SK-N-SH (cell line): ENCODE data around the gene AREL1.
"Not testable (repeated sequence)": the region's sequence is repeated elsewhere in the genome, so short reads cannot be mapped to it uniquely, and the experiment has no call there.

Experiments
- CTCF ChIP-seq: fragments of 200-600 bp; sonication (generic); IDR thresholded peaks from 2 replicates; pipeline ENCODE4 v1.6.1; 2017; ENCODE audit warnings: antibody characterized with exemption, mild to moderate bottlenecking, moderate library complexity
- EP300 ChIP-seq, 2 experiments: IDR thresholded peaks; 2 replicates each; pipeline versions ENCODE4 v1.4.0 to v1.6.1; 2012; ENCODE audit warnings: borderline replicate concordance in 1 of 2, low read depth in 1 of 2, low read length in 1 of 2
- GATA2 ChIP-seq: sonication (generic); formaldehyde crosslinking; IDR thresholded peaks from 2 replicates; pipeline ENCODE4 v1.5.0; 2020; ENCODE audit warnings: mild to moderate bottlenecking, missing genetic modification reagents
- MAX ChIP-seq: IDR thresholded peaks from 2 replicates; pipeline ENCODE4 v1.4.0; 2012; ENCODE audit warnings: low read depth
- POLR2AphosphoS5 ChIP-seq: IDR thresholded peaks from 2 replicates; pipeline ENCODE4 v1.6.1; 2012; ENCODE audit warnings: low read depth, low read length
- RAD21 ChIP-seq: IDR thresholded peaks from 2 replicates; pipeline ENCODE4 v1.6.1; 2012; ENCODE audit warnings: mild to moderate bottlenecking, low read length
- REST ChIP-seq: IDR thresholded peaks from 2 replicates; pipeline ENCODE4 v1.6.1; 2012; ENCODE audit warnings: mild to moderate bottlenecking, low read depth, low read length, moderate library complexity
- RFX5 ChIP-seq: IDR thresholded peaks from 2 replicates; pipeline ENCODE4 v1.6.1; 2012; ENCODE audit warnings: mild to moderate bottlenecking, improper control_type of control experiment, low read length
- USF2 ChIP-seq: fragments of 150-350 bp; IDR thresholded peaks from 2 replicates; pipeline ENCODE4 v1.6.1; 2017; ENCODE audit warnings: antibody characterized with exemption, low read length, low read depth, borderline replicate concordance

DNA sequence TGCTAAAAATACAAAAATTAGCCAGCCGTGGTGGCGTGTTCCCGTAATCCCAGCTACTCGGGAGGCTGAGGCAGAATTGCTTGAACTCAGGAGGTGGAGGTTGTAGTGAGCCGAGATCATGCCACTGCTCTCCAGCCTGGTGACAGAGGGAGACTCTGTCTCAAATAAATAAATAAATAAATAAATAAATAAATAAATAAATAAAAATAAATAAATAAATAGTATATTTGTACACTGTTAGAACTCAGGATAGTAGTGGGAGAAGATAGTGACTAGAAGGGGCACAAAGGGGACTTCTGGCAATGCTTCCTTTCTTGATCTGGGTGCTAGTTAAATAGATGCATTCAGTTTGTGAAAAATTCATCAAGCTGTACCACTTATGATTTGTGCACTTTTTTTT is 45.6 kb upstream of the AREL1 start:
- TF ChIP-seq RFX5; CTCF; POLR2AphosphoS5; MAX; GATA2 (CRISPR knock-in tag); RAD21; EP300 (IDR thresholded peaks at IDR 0.05; ENCODE audit: borderline replicate concordance in 1 of 2, low read depth in 1 of 2, low read length in 1 of 2); REST; USF2: not testable (repeated sequence)
